HepG2 (cell line): ENCODE results near the gene CHDH. TPM values are rescaled to one million over a fixed set of nuclear protein-coding genes. Genes with fewer than 3 reads are reported as not detected.

ENCODE experiments used
- ATF5 ChIP-seq: sonication (generic); formaldehyde crosslinking; IDR thresholded peaks from 2 replicates; pipeline ENCODE4 v1.4.0; 2020; ENCODE audit warnings: mild to moderate bottlenecking, low read depth, missing genetic modification reagents
- DR1 ChIP-seq: sonication (generic); formaldehyde crosslinking; IDR thresholded peaks from 2 replicates; pipeline ENCODE4 v1.8.0; 2021; ENCODE audit warnings: mild to moderate bottlenecking, missing genetic modification reagents, inconsistent platforms
- ESRRA ChIP-seq: sonication (generic); formaldehyde crosslinking; IDR thresholded peaks from 2 replicates; pipeline ENCODE4 v1.5.1; 2020; ENCODE audit warnings: mild to moderate bottlenecking, low read depth, missing genetic modification reagents
- HINFP ChIP-seq: sonication (generic); formaldehyde crosslinking; IDR thresholded peaks from 2 replicates; pipeline ENCODE4 v1.4.0; 2020; ENCODE audit warnings: low read depth, mild to moderate bottlenecking, missing genetic modification reagents
- HOXD1 ChIP-seq: sonication (generic); formaldehyde crosslinking; IDR thresholded peaks from 2 replicates; pipeline ENCODE4 v1.5.0; 2020; ENCODE audit warnings: missing genetic modification reagents
- KLF15 ChIP-seq: sonication (generic); formaldehyde crosslinking; IDR thresholded peaks from 2 replicates; pipeline ENCODE4 v1.8.1; 2023; ENCODE audit warnings: borderline replicate concordance, mild to moderate bottlenecking, inconsistent platforms, missing genetic modification reagents, mixed read lengths
- KMT2A ChIP-seq: sonication (generic); formaldehyde crosslinking; IDR thresholded peaks from 2 replicates; pipeline ENCODE4 v1.4.0; 2020; ENCODE audit warnings: missing genetic modification reagents
- MAZ ChIP-seq, 2 experiments: sonication (generic) in 1 of 2; formaldehyde crosslinking in 1 of 2; IDR thresholded peaks; 2 replicates each; pipeline versions ENCODE4 v1.5.0 to v1.6.1; 2012 to 2020; ENCODE audit warnings: low read depth in 2 of 2, mild to moderate bottlenecking in 2 of 2, borderline replicate concordance in 1 of 2, improper control_type of control experiment in 1 of 2, low read length in 1 of 2, missing genetic modification reagents in 1 of 2, moderate library complexity in 1 of 2
- MED8 ChIP-seq: sonication (generic); formaldehyde crosslinking; IDR thresholded peaks from 2 replicates; pipeline ENCODE4 v1.8.1; 2023; ENCODE audit warnings: mild to moderate bottlenecking, missing genetic modification reagents; ENCODE audit not compliant: insufficient replicate concordance
- MIER3 ChIP-seq: IDR thresholded peaks from 2 replicates; pipeline ENCODE4 v1.6.1; 2016; ENCODE audit warnings: missing compliant biosample characterization, borderline replicate concordance
- PBX3 ChIP-seq: sonication (generic); formaldehyde crosslinking; IDR thresholded peaks from 2 replicates; pipeline ENCODE4 v1.8.1; 2023; ENCODE audit warnings: missing genetic modification reagents, inconsistent platforms, borderline replicate concordance
- SOX6 ChIP-seq, 2 experiments: fragments of 450-650 bp in 1 of 2; sonication (generic) in 1 of 2; formaldehyde crosslinking in 1 of 2; IDR thresholded peaks; 2 replicates each; pipeline versions ENCODE4 v1.4.0 to v1.6.1; 2017 to 2020; ENCODE audit warnings: antibody characterized with exemption in 1 of 2, mild to moderate bottlenecking in 1 of 2, missing genetic modification reagents in 1 of 2
- TFE3 ChIP-seq: IDR thresholded peaks from 2 replicates; pipeline ENCODE4 v1.6.1; 2016
- ZBTB46 ChIP-seq: sonication (generic); formaldehyde crosslinking; IDR thresholded peaks from 2 replicates; pipeline ENCODE4 v1.4.0; 2020; ENCODE audit warnings: mild to moderate bottlenecking, missing genetic modification reagents, borderline replicate concordance
- ZFP36L1 ChIP-seq: sonication (generic); formaldehyde crosslinking; IDR thresholded peaks from 2 replicates; pipeline ENCODE4 v1.8.0; 2022; ENCODE audit warnings: mild to moderate bottlenecking, missing genetic modification reagents, moderate library complexity
- ZNF101 ChIP-seq: sonication (generic); formaldehyde crosslinking; IDR thresholded peaks from 2 replicates; pipeline ENCODE4 v1.4.0; 2020; ENCODE audit warnings: mild to moderate bottlenecking, low read depth, missing genetic modification reagents, borderline replicate concordance
- ZNF180 ChIP-seq: sonication (generic); formaldehyde crosslinking; IDR thresholded peaks from 2 replicates; pipeline ENCODE4 v1.4.0; 2020; ENCODE audit warnings: low read depth, missing genetic modification reagents, borderline replicate concordance
- ZNF441 ChIP-seq: sonication (generic); formaldehyde crosslinking; IDR thresholded peaks from 2 replicates; pipeline ENCODE4 v1.7.0; 2021; ENCODE audit warnings: missing genetic modification reagents, borderline replicate concordance
- ZNF460 ChIP-seq: sonication (generic); formaldehyde crosslinking; IDR thresholded peaks from 2 replicates; pipeline ENCODE4 v1.5.1; 2020; ENCODE audit warnings: missing genetic modification reagents, mild to moderate bottlenecking, borderline replicate concordance
- ZNF605 ChIP-seq: sonication (generic); formaldehyde crosslinking; IDR thresholded peaks from 2 replicates; pipeline ENCODE4 v1.8.0; 2022; ENCODE audit warnings: mild to moderate bottlenecking, missing genetic modification reagents
- polyA plus RNA-seq, 8 experiments: library from polyadenylated mRNA; depleted of rRNA in 3 of 8; stranded (reverse) in 7 of 8; unstranded in 1 of 8; fragments of >200 nt; fragmentation: Illumina TruSeq in 4 of 8; extraction: Trizol in 4 of 8; gene quantifications; 2 replicates each; pipeline versions ENCODE4 v1.2.1 to v1.2.3, GENCODE V29; 2011 to 2016; ENCODE audit warnings: low read depth in 4 of 8, missing spikeins in 1 of 8, mixed read lengths in 1 of 8; ENCODE audit not compliant: insufficient read depth in 1 of 8
- total RNA-seq, 5 experiments: library from RNA; depleted of rRNA; stranded (reverse); fragments of >200 nt; fragmentation: Illumina TruSeq; extraction: Trizol; gene quantifications; 2 replicates each; pipeline ENCODE4 v1.2.3, GENCODE V29; 2016; ENCODE audit warnings: low read depth in 1 of 5

The CHDH gene
- total and polyA plus RNA-seq, 2 of the 13 experiments (the other 11 are each of a cell fraction or from before 2014, with no cell fraction given), result 28.1 to 48.9 TPM

GRCh38 chr3:53846134-53846850 lies at the start of gene CHDH, which contains the start of gene IL17RB (continued):
- TF ChIP-seq ZNF101 (CRISPR knock-in tag) (no peak), MED8 (peak; percentile 83), ZNF180 (no peak), TFE3 (CRISPR knock-in tag) (peak; percentile 57; the same call in 1 of the 2 replicates), ESRRA (CRISPR knock-in tag) (0 out of 2 replicates have a peak, but pooled peaks have one; percentile 34), ZNF605 (peak; percentile 89), ATF5 (CRISPR knock-in tag) (no peak), DR1 (CRISPR knock-in tag) (peak; percentile 99), ZNF460 (CRISPR knock-in tag) (no peak), KMT2A (CRISPR knock-in tag) (peak; percentile 92), ZNF441 (CRISPR knock-in tag) (peak; percentile 78; the same call in 1 of the 2 replicates), KLF15 (CRISPR knock-in tag) (no peak), HINFP (CRISPR knock-in tag) (peak; percentile 77), PBX3 (peak; percentile 58; the same call in 1 of the 2 replicates), HOXD1 (CRISPR knock-in tag) (peak; percentile 84), SOX6 (IDR thresholded peaks at IDR 0.05) (no peak), SOX6 (CRISPR knock-in tag; IDR thresholded peaks at IDR 0.05) (peak; percentile 58; the same call in 1 of the 2 replicates), ZFP36L1 (CRISPR knock-in tag) (0 out of 2 replicates have a peak, but pooled peaks have one; percentile 53), MIER3 (CRISPR knock-in tag) (peak; percentile 46; the same call in 1 of the 2 replicates), MAZ (IDR thresholded peaks at IDR 0.05; ENCODE audit: borderline replicate concordance, low read depth, low read length) (peak; percentile 83), MAZ (CRISPR knock-in tag; IDR thresholded peaks at IDR 0.05; ENCODE audit: low read depth) (peak; percentile 99), ZBTB46 (CRISPR knock-in tag) (0 out of 2 replicates have a peak, but pooled peaks have one; percentile 52)
